Left renal cortex interstitium (tissue), 4 donors: Measurements from ENCODE around the gene LPCAT1. TPM values are rescaled to one million over a fixed set of nuclear protein-coding genes. Genes with fewer than 3 reads are reported as not detected.
"Not testable (repeated sequence)": the region's sequence is repeated elsewhere in the genome, so short reads cannot be mapped to it uniquely, and the experiment has no call there.

Experiments
- DNase-seq, 4 donors: peaks; one replicate each; pipeline ENCODE4 v3.0.0-alpha.2; 2013; ENCODE audit warnings: low read depth in 4 of 4, low spot score in 2 of 4, missing footprints in 1 of 4
- polyA plus RNA-seq, 4 donors: library from polyadenylated mRNA; unstranded; fragments of 120-200 nt; gene quantifications; one replicate each; pipeline ENCODE4 v1.2.1, GENCODE V29; 2013; ENCODE audit not compliant: insufficient read length in 4 of 4

The LPCAT1 gene
- polyA plus RNA-seq, 4 donors = 40.6 to 48.3 (median 43.6) TPM

- no peak for DNase-seq
Observed at GRCh38 chr5:1541702-1542400, 18.1 kb upstream of the LPCAT1 start.

- DNase-seq = no peak
Observed at GRCh38 chr5:1540831-1541701, 17.3 kb upstream of the LPCAT1 start.

GRCh38 chr5:1540166-1540565 is 16.4 kb upstream of the LPCAT1 start:
- DNase-seq = no peak

- DNase-seq = not testable (repeated sequence)
Observed at GRCh38 chr5:1539393-1540161, 15.8 kb upstream of the LPCAT1 start.

GRCh38 chr5:1538741-1539392 is 15.1 kb upstream of the LPCAT1 start:
- DNase-seq = no peak

- DNase-seq = no peak
Observed at GRCh38 chr5:1538276-1538675, 14.5 kb upstream of the LPCAT1 start.

GRCh38 chr5:1537603-1538154 is 13.9 kb upstream of the LPCAT1 start:
- no peak for DNase-seq

GRCh38 chr5:1536871-1537602 is 13.3 kb upstream of the LPCAT1 start:
- DNase-seq = no peak

- DNase-seq = no peak
Observed at GRCh38 chr5:1536322-1536845, 12.6 kb upstream of the LPCAT1 start.

GRCh38 chr5:1535646-1536045 is 11.9 kb upstream of the LPCAT1 start:
- DNase-seq = no peak

GRCh38 chr5:1532384-1532783 is 8.6 kb upstream of the LPCAT1 start:
- DNase-seq = no peak

- no peak for DNase-seq
Observed at GRCh38 chr5:1529498-1529897, 5.7 kb upstream of the LPCAT1 start.

GRCh38 chr5:1527533-1528205 is 3.9 kb upstream of the LPCAT1 start:
- no peak for DNase-seq

- DNase-seq = no peak
Observed at GRCh38 chr5:1526681-1527131, 2.9 kb upstream of the LPCAT1 start.

- DNase-seq = no peak
Observed at GRCh38 chr5:1526190-1526631, 2.5 kb upstream of the LPCAT1 start.

GRCh38 chr5:1525624-1526189 is 1.9 kb upstream of the LPCAT1 start:
- no peak for DNase-seq

GRCh38 chr5:1524799-1525623 is 1.3 kb upstream of the LPCAT1 start:
- no peak for DNase-seq

GRCh38 chr5:1524481-1524798 is 680 bp upstream of the LPCAT1 start:
- DNase-seq = no peak
